ENCODE data around the gene CACTIN. TPM values are rescaled to one million over a fixed set of nuclear protein-coding genes. Genes with fewer than 3 reads are reported as not detected.

Gene CACTIN
- total RNA-seq, 1 experiment from 2014 or later = 33.2 TPM

DNA sequence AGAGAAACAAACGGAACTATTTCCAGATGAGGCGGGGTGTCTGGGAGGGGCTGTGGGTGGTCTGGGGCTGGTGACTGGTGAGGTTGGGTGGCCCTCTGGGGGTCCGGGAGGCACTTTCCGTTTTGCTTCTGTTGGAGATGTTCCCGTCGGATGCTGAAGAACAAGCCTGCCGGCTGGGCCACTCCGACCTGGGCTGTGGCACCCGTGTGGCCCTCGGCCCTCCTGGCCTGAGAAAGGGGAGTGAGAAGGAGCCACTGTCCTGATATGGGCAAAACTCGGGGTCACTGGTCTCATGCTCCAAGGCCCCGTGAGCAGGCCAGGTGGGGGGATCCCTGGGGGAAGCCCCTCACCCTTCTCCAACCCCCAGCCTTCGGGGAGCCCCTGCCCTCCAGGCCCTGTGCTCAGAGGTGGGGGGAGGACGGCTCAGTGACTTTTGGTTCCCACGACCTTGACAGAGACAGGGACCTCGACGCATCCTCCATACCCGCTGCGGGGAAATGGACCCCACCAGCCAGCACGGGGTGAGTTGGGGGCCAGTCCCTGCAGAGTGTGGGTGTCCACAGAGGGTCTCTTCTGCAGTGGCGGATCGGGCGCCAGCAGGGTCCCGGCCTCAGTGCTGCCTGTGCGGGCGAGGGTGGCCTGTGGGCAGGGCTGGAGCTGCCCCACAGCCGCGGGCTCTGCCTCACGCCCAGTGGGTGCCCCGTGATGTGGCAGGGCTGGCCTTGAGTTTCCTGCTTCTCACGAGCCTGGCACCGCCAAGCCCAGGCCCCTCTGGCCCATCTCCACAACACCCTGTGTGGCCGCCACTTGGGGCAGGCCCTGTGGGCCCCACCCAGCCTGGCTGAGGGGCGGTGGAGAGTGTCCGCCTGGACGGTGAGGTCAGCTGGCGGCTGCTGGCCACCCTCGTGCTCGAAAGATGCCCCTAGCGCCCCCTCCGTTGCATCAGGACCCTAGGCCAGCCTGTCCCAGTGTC lies 15.6 kb downstream of the CACTIN start:
- H3K9me2 ChIP-seq (ENCODE audit: insufficient read depth) = no peaks in the 10 kb centered on the region
- no peak for ATAC-seq
- no peak for DNase-seq (ENCODE audit: low read depth, low spot score)
- H4K20me1 ChIP-seq (ENCODE audit: insufficient read depth) = no peaks in the 10 kb centered on the region
- no peak overlapping the region for H3K9ac ChIP-seq (ENCODE audit: low read length)
- ChIA-PET RAD21 (ENCODE audit: low non-redundant PET in 1 of 2, low total read pairs in 2 of 2, uncharacterized antibody in 2 of 2, unreplicated experiment in 2 of 2) (no interaction called here), POLR2A (no interaction called here), CTCF (no interaction called here)
- TF ChIP-seq SIN3A (IDR thresholded peaks at IDR 0.05; ENCODE audit: low read depth) (no peak), ZNF274 (IDR thresholded peaks at IDR 0.05; ENCODE audit: low read depth, low read length) (no peak), ELF1 (IDR thresholded peaks at IDR 0.05; ENCODE audit: borderline replicate concordance, low read depth) (no peak), EZH2 (IDR thresholded peaks at IDR 0.05) (no peak), RAD21 (IDR thresholded peaks at IDR 0.05; ENCODE audit: low read depth) (no peak), SRF (IDR thresholded peaks at IDR 0.05; ENCODE audit: low read depth) (no peak), CEBPB (IDR thresholded peaks at IDR 0.05; ENCODE audit: low read depth) (no peak), ZFX (IDR thresholded peaks at IDR 0.05) (no peak), FOSL1 (IDR thresholded peaks at IDR 0.05; ENCODE audit: low read depth) (no peak)
- TF ChIP-seq, protein P1, sequence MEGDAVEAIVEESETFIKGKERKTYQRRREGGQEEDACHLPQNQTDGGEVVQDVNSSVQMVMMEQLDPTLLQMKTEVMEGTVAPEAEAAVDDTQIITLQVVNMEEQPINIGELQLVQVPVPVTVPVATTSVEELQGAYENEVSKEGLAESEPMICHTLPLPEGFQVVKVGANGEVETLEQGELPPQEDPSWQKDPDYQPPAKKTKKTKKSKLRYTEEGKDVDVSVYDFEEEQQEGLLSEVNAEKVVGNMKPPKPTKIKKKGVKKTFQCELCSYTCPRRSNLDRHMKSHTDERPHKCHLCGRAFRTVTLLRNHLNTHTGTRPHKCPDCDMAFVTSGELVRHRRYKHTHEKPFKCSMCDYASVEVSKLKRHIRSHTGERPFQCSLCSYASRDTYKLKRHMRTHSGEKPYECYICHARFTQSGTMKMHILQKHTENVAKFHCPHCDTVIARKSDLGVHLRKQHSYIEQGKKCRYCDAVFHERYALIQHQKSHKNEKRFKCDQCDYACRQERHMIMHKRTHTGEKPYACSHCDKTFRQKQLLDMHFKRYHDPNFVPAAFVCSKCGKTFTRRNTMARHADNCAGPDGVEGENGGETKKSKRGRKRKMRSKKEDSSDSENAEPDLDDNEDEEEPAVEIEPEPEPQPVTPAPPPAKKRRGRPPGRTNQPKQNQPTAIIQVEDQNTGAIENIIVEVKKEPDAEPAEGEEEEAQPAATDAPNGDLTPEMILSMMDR (IDR thresholded peaks at IDR 0.05 in 2 of 3, conservative IDR thresholded peaks at IDR 0.05 in 1 of 3; ENCODE audit: borderline replicate concordance in 1 of 3, insufficient read depth in 1 of 3, low read depth in 2 of 3, low read length in 2 of 3) = no peak
- TF ChIP-seq, protein P2, sequence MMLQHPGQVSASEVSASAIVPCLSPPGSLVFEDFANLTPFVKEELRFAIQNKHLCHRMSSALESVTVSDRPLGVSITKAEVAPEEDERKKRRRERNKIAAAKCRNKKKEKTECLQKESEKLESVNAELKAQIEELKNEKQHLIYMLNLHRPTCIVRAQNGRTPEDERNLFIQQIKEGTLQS (IDR thresholded peaks at IDR 0.05) = no peak
- TF ChIP-seq, protein P3, sequence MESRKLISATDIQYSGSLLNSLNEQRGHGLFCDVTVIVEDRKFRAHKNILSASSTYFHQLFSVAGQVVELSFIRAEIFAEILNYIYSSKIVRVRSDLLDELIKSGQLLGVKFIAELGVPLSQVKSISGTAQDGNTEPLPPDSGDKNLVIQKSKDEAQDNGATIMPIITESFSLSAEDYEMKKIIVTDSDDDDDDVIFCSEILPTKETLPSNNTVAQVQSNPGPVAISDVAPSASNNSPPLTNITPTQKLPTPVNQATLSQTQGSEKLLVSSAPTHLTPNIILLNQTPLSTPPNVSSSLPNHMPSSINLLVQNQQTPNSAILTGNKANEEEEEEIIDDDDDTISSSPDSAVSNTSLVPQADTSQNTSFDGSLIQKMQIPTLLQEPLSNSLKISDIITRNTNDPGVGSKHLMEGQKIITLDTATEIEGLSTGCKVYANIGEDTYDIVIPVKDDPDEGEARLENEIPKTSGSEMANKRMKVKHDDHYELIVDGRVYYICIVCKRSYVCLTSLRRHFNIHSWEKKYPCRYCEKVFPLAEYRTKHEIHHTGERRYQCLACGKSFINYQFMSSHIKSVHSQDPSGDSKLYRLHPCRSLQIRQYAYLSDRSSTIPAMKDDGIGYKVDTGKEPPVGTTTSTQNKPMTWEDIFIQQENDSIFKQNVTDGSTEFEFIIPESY (IDR thresholded peaks at IDR 0.05; ENCODE audit: extremely low read depth, insufficient replicate concordance, low read length) = no peak
- H3K79me2 ChIP-seq (ENCODE audit: insufficient read depth, low read length) = no peaks in the 10 kb centered on the region
- no peak overlapping the region for H3K27ac ChIP-seq (ENCODE audit: low read depth, low read length)
- H3K4me3 ChIP-seq (replicated peaks in 1 of 2; ENCODE audit: low read depth in 1 of 2, low read length in 2 of 2) = no peak overlapping the region
- intact Hi-C loops (cut with micrococcal nuclease) = no loop called here
- no peak overlapping the region for H2AFZ ChIP-seq (ENCODE audit: low read depth, low read length, poor library complexity, severe bottlenecking)
- no peaks in the 10 kb centered on the region for H3K9me3 ChIP-seq (ENCODE audit: control insufficient read depth in 1 of 2, insufficient read depth in 1 of 2, low read depth in 1 of 2, low read length in 2 of 2)
- no TSS peak for BruUV-seq (replicated peaks)
- no peak overlapping the region for H3K4me2 ChIP-seq (ENCODE audit: low read length)
- no peaks in the 10 kb centered on the region for H3K27me3 ChIP-seq (ENCODE audit: insufficient read depth, low read length)
- peaks cover 7 to 19% of the 10 kb centered on the region in 2 experiments for H3K4me1 ChIP-seq (ENCODE audit: control insufficient read depth in 1 of 2, insufficient read depth in 2 of 2, low read length in 2 of 2)
- peaks cover 0 to 7% of the 10 kb centered on the region in 2 experiments; a peak in 1 of 4 replicates for H3K36me3 ChIP-seq (ENCODE audit: control insufficient read depth in 1 of 2, insufficient read depth in 2 of 2, low read length in 2 of 2)
